Gastrocnemius medialis (tissue), 4 donors: ENCODE data around the gene FGD4. TPM values are rescaled to one million over a fixed set of nuclear protein-coding genes. Genes with fewer than 3 reads are reported as not detected.
A peak's percentile ranks its signal among the peaks of the same experiment; 100 is the strongest.

Experiments
- ATAC-seq, 2 donors: fragments of 150-250 bp; one replicate each; pipeline ENCODE4 v1.9.1; 2016
- DNase-seq, 2 donors: peaks; one replicate each; pipeline ENCODE4 v3.0.0-alpha.2; 2019
- H3K27ac ChIP-seq, 4 donors: fragments of 200-600 bp; sonication (generic); 1 replicate in 1 of 4; 2 replicates in 3 of 4; pipeline ENCODE4 v1.5.1; 2016 to 2018; ENCODE audit warnings: mild to moderate bottlenecking in 2 of 4, moderate library complexity in 1 of 4
- H3K27me3 ChIP-seq, 3 donors: fragments of 200-600 bp; sonication (generic) in 2 of 3; 1 replicate in 1 of 3; 2 replicates in 2 of 3; pipeline versions ENCODE4 v1.5.1 to v1.6.0; 2016 to 2019; ENCODE audit warnings: mild to moderate bottlenecking in 1 of 3, moderate library complexity in 1 of 3
- H3K36me3 ChIP-seq, 2 donors: fragments of 200-600 bp; sonication (generic) in 1 of 2; one replicate each; pipeline ENCODE4 v1.5.1; 2017 to 2018
- H3K4me1 ChIP-seq, 2 donors: fragments of 200-600 bp; sonication (generic) in 1 of 2; one replicate each; pipeline ENCODE4 v1.5.1; 2016 to 2017; ENCODE audit warnings: mild to moderate bottlenecking in 2 of 2
- H3K4me3 ChIP-seq, 4 donors: fragments of 200-600 bp; sonication (generic) in 3 of 4; 1 replicate in 1 of 4; 2 replicates in 3 of 4; pipeline ENCODE4 v1.5.1; 2016 to 2019; ENCODE audit warnings: mild to moderate bottlenecking in 2 of 4
- H3K9me3 ChIP-seq, 3 donors: fragments of 200-600 bp; sonication (generic) in 2 of 3; 1 replicate in 1 of 3; 2 replicates in 2 of 3; pipeline ENCODE4 v1.5.1; 2016 to 2019
- POLR2A ChIP-seq, 2 donors: fragments of 450-650 bp; IDR thresholded peaks; one replicate each; pipeline ENCODE4 v1.6.1; 2017; ENCODE audit warnings: antibody characterized with exemption in 2 of 2, mild to moderate bottlenecking in 2 of 2, moderate library complexity in 2 of 2
- in situ Hi-C, 4 donors: fragments of 200-750 bp; cut with MboI; loops; one replicate each; pipeline versions ENCODE4 v1.15.0 to v1.8.0; 2017; ENCODE audit warnings: low sequenced_read_pairs in 4 of 4
- intact Hi-C: fragments of 100-400 bp; cut with DNase I; formaldehyde crosslinking; loops from one replicate; pipeline ENCODE4 v1.15.1; 2023; ENCODE audit warnings: low total_unique reads
- total RNA-seq, 4 donors: library from RNA; depleted of rRNA; stranded (reverse); fragments of >200 nt; gene quantifications; one replicate each; pipeline versions ENCODE4 v1.1.0 to v1.2.3, GENCODE V29; 2016
- TF ChIP-seq, protein P1 (sequence below), 5 experiments: fragments of 450-650 bp in 3 of 5; fragments of 200-600 bp in 2 of 5; sonication (generic) in 2 of 5; IDR thresholded peaks in 4 of 5; conservative IDR thresholded peaks in 1 of 5; 1 replicate in 4 of 5; 2 replicates in 1 of 5; pipeline ENCODE4 v1.5.1; 2016 to 2019; ENCODE audit warnings: antibody characterized with exemption in 5 of 5, mild to moderate bottlenecking in 3 of 5, moderate library complexity in 3 of 5

The FGD4 gene
- total RNA-seq, 4 donors from 2014 or later: 18.8 to 60.3 (median 40.8) TPM

DNA sequence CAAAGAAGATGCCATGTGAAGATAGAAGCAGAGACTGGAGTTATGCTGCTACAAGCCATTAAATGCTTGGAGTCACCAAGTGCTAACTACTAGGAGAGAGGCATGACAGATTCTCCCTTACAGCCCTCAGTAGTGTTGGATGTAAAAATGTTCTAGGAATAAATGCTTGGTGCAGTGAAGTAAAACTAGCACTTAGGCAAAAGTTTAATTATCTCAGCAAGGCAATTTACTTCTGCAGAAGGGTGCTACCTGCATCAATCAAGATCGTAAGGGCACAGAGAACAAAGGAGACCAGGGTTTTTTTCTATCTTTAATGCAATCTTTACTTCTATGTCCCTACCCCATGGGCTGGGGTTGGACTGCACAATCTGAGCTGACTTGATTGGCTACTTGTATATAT lies 270.2 kb downstream of the FGD4 start:
- H3K27me3 ChIP-seq: no peaks in the 10 kb centered on the region
- no peak overlapping the region for H3K4me3 ChIP-seq
- no peak for DNase-seq
- no peaks in the 10 kb centered on the region for H3K36me3 ChIP-seq
- TF ChIP-seq POLR2A (IDR thresholded peaks at IDR 0.05): no peak
- TF ChIP-seq, protein P1, sequence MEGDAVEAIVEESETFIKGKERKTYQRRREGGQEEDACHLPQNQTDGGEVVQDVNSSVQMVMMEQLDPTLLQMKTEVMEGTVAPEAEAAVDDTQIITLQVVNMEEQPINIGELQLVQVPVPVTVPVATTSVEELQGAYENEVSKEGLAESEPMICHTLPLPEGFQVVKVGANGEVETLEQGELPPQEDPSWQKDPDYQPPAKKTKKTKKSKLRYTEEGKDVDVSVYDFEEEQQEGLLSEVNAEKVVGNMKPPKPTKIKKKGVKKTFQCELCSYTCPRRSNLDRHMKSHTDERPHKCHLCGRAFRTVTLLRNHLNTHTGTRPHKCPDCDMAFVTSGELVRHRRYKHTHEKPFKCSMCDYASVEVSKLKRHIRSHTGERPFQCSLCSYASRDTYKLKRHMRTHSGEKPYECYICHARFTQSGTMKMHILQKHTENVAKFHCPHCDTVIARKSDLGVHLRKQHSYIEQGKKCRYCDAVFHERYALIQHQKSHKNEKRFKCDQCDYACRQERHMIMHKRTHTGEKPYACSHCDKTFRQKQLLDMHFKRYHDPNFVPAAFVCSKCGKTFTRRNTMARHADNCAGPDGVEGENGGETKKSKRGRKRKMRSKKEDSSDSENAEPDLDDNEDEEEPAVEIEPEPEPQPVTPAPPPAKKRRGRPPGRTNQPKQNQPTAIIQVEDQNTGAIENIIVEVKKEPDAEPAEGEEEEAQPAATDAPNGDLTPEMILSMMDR (IDR thresholded peaks at IDR 0.05 in 4 of 5, conservative IDR thresholded peaks at IDR 0.05 in 1 of 5): no peak
- H3K9me3 ChIP-seq: no peaks in the 10 kb centered on the region
- H3K27ac ChIP-seq: no peak overlapping the region
- ATAC-seq: no peak
- in situ Hi-C loops: no loop called here
- peaks cover 0 to 4% of the 10 kb centered on the region in 2 donors for H3K4me1 ChIP-seq
- intact Hi-C loops: no loop called here

DNA sequence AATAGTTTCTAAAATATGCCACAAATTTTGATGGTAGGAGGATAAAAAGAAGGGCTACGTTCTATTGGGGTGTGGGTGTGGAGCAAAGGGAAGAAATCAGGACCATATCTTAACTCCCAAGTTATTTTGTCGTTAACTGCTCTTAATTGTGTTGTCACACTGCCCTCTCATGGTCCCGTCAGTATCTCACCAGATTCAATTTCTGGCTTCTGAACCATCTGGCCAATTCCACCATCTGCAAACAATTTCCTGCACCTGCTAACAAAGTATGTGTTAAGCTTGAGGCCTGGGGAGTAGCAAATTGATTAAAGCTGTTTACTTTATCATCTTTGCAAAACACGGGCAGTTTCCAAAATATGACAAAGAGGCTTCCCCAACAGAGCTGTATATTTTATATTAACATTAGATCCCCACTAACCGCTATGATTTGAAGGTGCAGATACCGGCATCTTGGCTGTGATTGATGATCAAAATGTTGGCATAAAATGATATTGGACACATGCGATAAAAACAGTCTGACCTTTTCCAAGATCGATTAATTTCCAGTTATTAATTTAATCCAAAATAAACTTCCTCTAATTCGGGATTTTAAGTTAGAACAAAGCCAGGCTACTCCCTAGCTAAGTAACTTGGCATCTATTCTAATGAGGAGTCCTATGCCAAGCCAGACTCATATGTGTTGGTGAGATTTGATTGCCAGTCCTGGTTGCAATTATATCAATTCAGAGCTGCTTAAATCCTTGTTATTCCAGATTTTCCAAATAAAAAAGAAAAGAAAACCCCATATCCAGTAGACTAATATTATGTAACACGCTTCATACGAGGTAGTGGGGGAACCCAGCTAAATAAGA lies 272.8 kb downstream of the FGD4 start:
- no peak overlapping the region for H3K27ac ChIP-seq

DNA sequence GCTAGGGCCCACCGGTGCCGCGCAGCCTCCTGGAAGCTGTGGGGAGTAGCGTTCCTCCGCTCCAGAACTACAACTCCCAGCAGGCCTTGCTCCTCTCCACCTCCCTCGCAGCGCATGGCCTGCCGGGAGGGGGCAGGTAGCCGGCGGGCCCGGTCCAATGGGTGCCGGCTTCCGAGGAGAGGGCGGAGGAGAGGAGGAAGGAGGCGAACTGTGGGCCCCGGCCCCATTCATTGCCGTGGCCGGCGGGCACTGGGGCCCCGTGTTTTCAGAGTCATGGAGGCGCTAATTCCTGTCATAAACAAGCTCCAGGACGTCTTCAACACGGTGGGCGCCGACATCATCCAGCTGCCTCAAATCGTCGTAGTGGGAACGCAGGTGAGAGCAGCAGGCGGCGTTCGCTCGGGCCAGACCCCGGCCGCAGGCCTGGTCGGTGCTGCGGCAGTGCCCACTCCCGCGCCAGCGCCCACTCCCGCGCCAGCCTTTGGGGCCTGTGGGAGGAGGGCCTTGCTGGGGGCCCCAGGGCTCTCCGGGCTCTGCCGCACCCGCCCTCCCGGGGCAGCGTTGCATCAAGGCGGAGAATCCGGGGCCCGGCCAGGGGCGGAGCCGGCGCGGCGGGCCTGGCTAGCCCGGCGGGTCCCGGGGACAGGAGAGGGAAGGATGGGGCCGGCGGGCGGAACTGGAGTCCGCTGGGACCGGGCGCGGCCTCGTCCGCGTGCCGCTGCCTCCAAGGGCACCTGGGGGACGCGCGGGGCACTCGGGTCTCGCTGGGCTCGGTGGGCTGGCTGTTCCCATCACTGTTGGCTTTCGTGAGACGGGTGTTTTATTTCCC lies 279.9 kb downstream of the FGD4 start, which contains the start of gene DNM1L:
Gene DNM1L (plus strand): TSS at position 211 of the 829 bp plus-strand sequence. CDS start 63 bp downstream, at position 274.
- peak within 1 kb of the TSS; percentile 77 to 93 (median 88) for H3K4me3 ChIP-seq
- intact Hi-C loops (loop anchor here (1.0 to 2.0 kb wide), 3 partner anchors 75 to 280 kb away; partner anchors contain the start of genes FGD4 and YARS2), in situ Hi-C loops (loop anchor here in 2 of 4 donors (10.0 to 25.0 kb wide), 2 partner anchors 305 to 1017 kb away; partner anchors contain the start of gene ETFBKMT (in 1 of the 2))
- H3K27ac ChIP-seq: peak within 1 kb of the TSS; percentile 87 to 91 (median 90)
- peak; percentile 70 to 89 for TF ChIP-seq POLR2A (IDR thresholded peaks at IDR 0.05)
- TF ChIP-seq, protein P1 (IDR thresholded peaks at IDR 0.05 in 4 of 5, conservative IDR thresholded peaks at IDR 0.05 in 1 of 5): peak in 1 of 5 experiments; percentile 9
- peak; percentile 88 to 91 for DNase-seq
- peak; percentile 96 to 97 for ATAC-seq
- peaks cover 13 to 19% of the 10 kb centered on the region in 2 donors for H3K4me1 ChIP-seq
- H3K9me3 ChIP-seq: no peaks in the 10 kb centered on the region
- no peaks in the 10 kb centered on the region for H3K36me3 ChIP-seq
- H3K27me3 ChIP-seq: no peaks in the 10 kb centered on the region

More for the DNA sequence above, 272.8 kb downstream of the FGD4 start:
- Histone ChIP-seq H3K27me3 (no peaks in the 10 kb centered on the region), H3K4me3 (no peak overlapping the region), H3K4me1 (peaks cover 0 to 4% of the 10 kb centered on the region in 2 donors), H3K36me3 (no peaks in the 10 kb centered on the region), H3K9me3 (no peaks in the 10 kb centered on the region)
- DNase-seq: peak in 1 of 2 donors; percentile 27
- no peak for TF ChIP-seq POLR2A (IDR thresholded peaks at IDR 0.05)
- TF ChIP-seq, protein P1 (IDR thresholded peaks at IDR 0.05 in 4 of 5, conservative IDR thresholded peaks at IDR 0.05 in 1 of 5): peak; percentile 36 to 64 (median 55)
- ATAC-seq: peak; percentile 95 to 97
- intact Hi-C loops: loop anchor here (1.0 kb wide), 2 partner anchors 217 to 307 kb away; no protein-coding TSS in a partner anchor
- in situ Hi-C loops: loop anchor here (5.0 to 10.0 kb wide), 4 partner anchors 215 to 305 kb away; no protein-coding TSS in a partner anchor

DNA sequence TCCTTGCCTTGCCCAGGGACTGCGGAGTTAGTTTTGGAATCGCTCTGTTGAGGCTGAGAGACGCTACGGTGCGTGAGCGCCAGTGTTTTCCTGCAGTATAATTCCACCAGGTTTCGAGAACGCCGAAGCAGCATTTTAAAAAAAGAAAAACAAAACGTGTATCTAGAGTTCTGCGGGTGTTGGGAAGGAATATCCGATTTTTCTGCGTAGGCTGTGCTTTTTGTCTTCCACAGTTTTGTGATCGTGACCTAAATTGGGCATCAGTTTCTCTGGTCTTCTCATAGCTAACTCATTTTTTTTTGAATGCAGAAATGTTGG lies 280.5 kb downstream of the FGD4 start:
- Histone ChIP-seq H3K4me3 (peak overlapping the region; percentile 77 to 93 (median 88)), H3K27me3 (no peaks in the 10 kb centered on the region), H3K36me3 (no peaks in the 10 kb centered on the region), H3K4me1 (peaks cover 13 to 19% of the 10 kb centered on the region in 2 donors), H3K27ac (peak overlapping the region; percentile 87 to 91 (median 90)), H3K9me3 (no peaks in the 10 kb centered on the region)
- TF ChIP-seq, protein P1 (IDR thresholded peaks at IDR 0.05 in 4 of 5, conservative IDR thresholded peaks at IDR 0.05 in 1 of 5): no peak
- no peak for TF ChIP-seq POLR2A (IDR thresholded peaks at IDR 0.05)
- in situ Hi-C loops (loop anchor here in 2 of 4 donors (10.0 to 25.0 kb wide), 2 partner anchors 305 to 1018 kb away; partner anchors contain the start of gene ETFBKMT (in 1 of the 2)), intact Hi-C loops (loop anchor here (1.0 to 2.0 kb wide), 3 partner anchors 75 to 281 kb away; partner anchors contain the start of genes FGD4 and YARS2)
- DNase-seq (no peak), ATAC-seq (peak in 1 of 2 donors; percentile 32)
